Spleen (tissue), 7 donors: ENCODE data around the gene OTOG.

Experiments used
- CTCF ChIP-seq, 11 experiments: fragments of 200-600 bp in 7 of 11; fragments of 450-650 bp in 4 of 11; sonication (generic) in 4 of 11; IDR thresholded peaks in 8 of 11; conservative IDR thresholded peaks in 3 of 11; 1 replicate in 7 of 11; 2 replicates in 4 of 11; pipeline versions ENCODE4 v1.4.0 to v1.8.0; 2016 to 2021; ENCODE audit warnings: antibody characterized with exemption in 11 of 11, inconsistent platforms in 4 of 11, mild to moderate bottlenecking in 1 of 11
- POLR2A ChIP-seq, 3 donors: fragments of 450-650 bp; IDR thresholded peaks; one replicate each; pipeline ENCODE4 v1.5.1; 2017; ENCODE audit warnings: antibody characterized with exemption in 3 of 3, mild to moderate bottlenecking in 1 of 3
- POLR2AphosphoS5 ChIP-seq, 3 donors: sonication (generic); formaldehyde crosslinking; IDR thresholded peaks; one replicate each; pipeline ENCODE4 v1.5.1; 2017; ENCODE audit warnings: antibody characterized with exemption in 3 of 3
- donor health status: DM: no; HTN: no; CAD: no; lungs with moderate emphysema.
- donor health status: DM: no; HTN: no; CAD: no.
- donor health status: DM: no; HTN: no; CAD: no.

- TF ChIP-seq POLR2A (IDR thresholded peaks at IDR 0.05) (no peak), CTCF (IDR thresholded peaks at IDR 0.05 in 8 of 11, conservative IDR thresholded peaks at IDR 0.05 in 3 of 11) (no peak), POLR2AphosphoS5 (IDR thresholded peaks at IDR 0.05) (no peak)
Measured at GRCh38 chr11:17642980-17643379, 95.9 kb downstream of the OTOG start.
